ENCODE data around the gene ZSCAN23. TPM values are rescaled to one million over a fixed set of nuclear protein-coding genes. Genes with fewer than 3 reads are reported as not detected.

Gene ZSCAN23
- total and polyA plus RNA-seq, 4 donors = 0.06 to 0.65 (median 0.42) TPM; not detected in 1

GRCh38 chr6:28486533-28486932 lies 43.2 kb upstream of the ZSCAN23 start:
- Histone ChIP-seq H3K27me3 (ENCODE audit: control insufficient read depth in 4 of 4, insufficient read depth in 4 of 4, low read length in 3 of 4) (peaks cover 0 to 13% (median 6%) of the 10 kb centered on the region in 4 donors), H3K9me3 (ENCODE audit: control insufficient read depth in 4 of 4, low read length in 3 of 4) (peaks cover 0 to 2% (median 0%) of the 10 kb centered on the region in 4 donors), H3K9ac (ENCODE audit: low read depth in 1 of 2, low read length in 2 of 2) (no peak overlapping the region), H3K36me3 (ENCODE audit: control insufficient read depth in 4 of 4, insufficient read depth in 3 of 4, low read depth in 1 of 4, low read length in 3 of 4) (no peaks in the 10 kb centered on the region), H3K27ac (ENCODE audit: low read depth in 1 of 2, low read length in 2 of 2) (no peak overlapping the region), H3K4me3 (ENCODE audit: low read depth in 1 of 3, low read length in 3 of 3) (no peak overlapping the region), H3K4me1 (ENCODE audit: control insufficient read depth in 4 of 4, insufficient read depth in 4 of 4, low read length in 3 of 4) (peaks cover 0 to 3% (median 1%) of the 10 kb centered on the region in 4 donors)
- no peak for DNase-seq (ENCODE audit: low spot score)
- WGBS = 95% methylated on average over 1 of the region's 1 CpG
- TF ChIP-seq TAF1 (conservative IDR thresholded peaks at IDR 0.05) = no peak
- TF ChIP-seq MAX (IDR thresholded peaks at IDR 0.05) = no peak
- TF ChIP-seq FOXA1 (IDR thresholded peaks at IDR 0.05) = no peak
- no peak for TF ChIP-seq EGR1 (IDR thresholded peaks at IDR 0.05; ENCODE audit: low read depth in 2 of 2)
- no peak for TF ChIP-seq HNF4G (IDR thresholded peaks at IDR 0.05)
- no peak for TF ChIP-seq CTCF (IDR thresholded peaks at IDR 0.05; ENCODE audit: low read depth, low read length, missing input control)
- TF ChIP-seq ATF3 (IDR thresholded peaks at IDR 0.05) = no peak
- no peak for TF ChIP-seq YY1 (IDR thresholded peaks at IDR 0.05)
- no peak for TF ChIP-seq RAD21 (IDR thresholded peaks at IDR 0.05)
- no peak for TF ChIP-seq REST (IDR thresholded peaks at IDR 0.05)
- TF ChIP-seq SP1 (IDR thresholded peaks at IDR 0.05) = no peak
- no peak for TF ChIP-seq RXRA (IDR thresholded peaks at IDR 0.05)
- TF ChIP-seq NR2F2 (IDR thresholded peaks at IDR 0.05) = no peak
- TF ChIP-seq GABPA (IDR thresholded peaks at IDR 0.05 in 1 of 2, conservative IDR thresholded peaks at IDR 0.05 in 1 of 2) = no peak
- TF ChIP-seq HNF4A (conservative IDR thresholded peaks at IDR 0.05) = no peak
- TF ChIP-seq JUND (IDR thresholded peaks at IDR 0.05) = no peak
- TF ChIP-seq FOXA2 (IDR thresholded peaks at IDR 0.05) = no peak
- TF ChIP-seq ZBTB33 (IDR thresholded peaks at IDR 0.05) = no peak

Measured in liver (tissue), 9 donors.